AG04450 (cell line): ENCODE data around the gene STBD1. TPM values are rescaled to one million over a fixed set of nuclear protein-coding genes. Genes with fewer than 3 reads are reported as not detected.

Experiments
- CTCF ChIA-PET: fragments of 300-600, 350-600 bp; formaldehyde crosslinking; extraction: SDS; loops from one replicate; lab custom pipeline; 2022; ENCODE audit warnings: antibody characterized with exemption, inconsistent platforms; lab: Charles Lee
- POLR2A ChIA-PET: fragments of 350-600 bp; formaldehyde crosslinking; extraction: SDS; loops from one replicate; lab custom pipeline; 2021; ENCODE audit warnings: antibody characterized with exemption, inconsistent platforms; lab: Yijun Ruan, JAX
- DNase-seq: peaks from one replicate; pipeline ENCODE4 v3.0.0-alpha.2; 2011; ENCODE audit warnings: low read depth, low spot score
- H3K27ac ChIP-seq: one replicate; pipeline ENCODE4 v1.5.1; 2012; ENCODE audit warnings: low read depth, low read length, control low read depth
- H3K27me3 ChIP-seq: one replicate; pipeline ENCODE4 v1.6.0; 2012; ENCODE audit warnings: low read length; ENCODE audit not compliant: control insufficient read depth, insufficient read depth
- H3K4me3 ChIP-seq: 2 replicates; pipeline ENCODE4 v1.5.1; 2011; ENCODE audit warnings: mild to moderate bottlenecking, low read depth, low read length, control low read depth
- H3K9me3 ChIP-seq: 2 replicates; pipeline ENCODE4 v1.5.1; 2012; ENCODE audit warnings: low read length; ENCODE audit not compliant: control insufficient read depth, insufficient read depth
- CTCF ChIP-seq: IDR thresholded peaks from 2 replicates; pipeline ENCODE4 v1.5.1; 2011; ENCODE audit warnings: low read depth, low read length, control low read depth, inconsistent platforms
- polyA plus RNA-seq: library from polyadenylated mRNA; depleted of rRNA; stranded (reverse); fragments of >200 nt; gene quantifications from 2 replicates; pipeline ENCODE4 v1.2.3, GENCODE V29; 2011

STBD1 gene
- polyA plus RNA-seq, 1 experiment = 0.69 TPM

DNA sequence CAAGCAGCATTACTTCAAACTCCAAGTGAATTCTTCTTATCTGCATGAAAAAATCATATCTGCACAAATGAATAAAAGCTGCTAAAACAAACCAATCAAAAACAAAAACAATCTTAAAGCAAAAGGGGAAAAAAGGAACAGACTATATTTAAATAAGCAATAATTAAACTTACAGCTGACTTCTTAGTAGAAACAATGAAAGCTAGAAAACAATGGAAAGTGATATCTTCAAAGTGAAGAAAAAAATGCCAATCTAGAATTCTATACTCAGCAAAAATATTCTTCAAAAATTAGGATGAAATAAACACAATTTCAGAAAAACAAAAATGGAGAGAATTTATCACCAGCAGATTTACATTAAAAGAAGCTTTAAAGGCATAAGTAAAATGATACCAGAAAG, 20.0 kb downstream of the STBD1 start:
- H3K9me3 ChIP-seq = no peaks in the 10 kb centered on the region
- CTCF ChIA-PET = interaction anchor here (1.3 kb wide), 1 partner anchor 146 kb away, joined by 3 read pairs; no protein-coding TSS in a partner anchor
- POLR2A ChIA-PET = no interaction called here
- no peak for DNase-seq
- H3K4me3 ChIP-seq = no peak overlapping the region
- no peak for TF ChIP-seq CTCF
- no peak overlapping the region for H3K27ac ChIP-seq
- H3K27me3 ChIP-seq = no peaks in the 10 kb centered on the region

- H3K27ac ChIP-seq = no peak overlapping the region
- TF ChIP-seq CTCF = no peak
- no peak for DNase-seq
- ChIA-PET POLR2A (no interaction called here), CTCF (interaction anchor here (0.7 kb wide), 1 partner anchor 126 kb away, joined by 3 read pairs; no protein-coding TSS in a partner anchor)
- no peak overlapping the region for H3K4me3 ChIP-seq
- H3K9me3 ChIP-seq = no peaks in the 10 kb centered on the region
- peaks cover 5% of the 10 kb centered on the region for H3K27me3 ChIP-seq
Observed at GRCh38 chr4:76334885-76335284, 28.4 kb downstream of the STBD1 start.

- TF ChIP-seq CTCF = no peak
- ChIA-PET CTCF (no interaction called here), POLR2A (no interaction called here)
- no peaks in the 10 kb centered on the region for H3K9me3 ChIP-seq
- no peak overlapping the region for H3K4me3 ChIP-seq
- no peak overlapping the region for H3K27ac ChIP-seq
- peaks cover 5% of the 10 kb centered on the region for H3K27me3 ChIP-seq
- peak; percentile 10 for DNase-seq
Observed at GRCh38 chr4:76339364-76339763, 32.8 kb downstream of the STBD1 start.

GRCh38 chr4:76341063-76341462, 34.5 kb downstream of the STBD1 start:
- no peaks in the 10 kb centered on the region for H3K9me3 ChIP-seq
- peaks cover 5% of the 10 kb centered on the region for H3K27me3 ChIP-seq
- H3K27ac ChIP-seq = no peak overlapping the region
- H3K4me3 ChIP-seq = no peak overlapping the region
- DNase-seq = peak; percentile 8
- CTCF ChIA-PET = interaction anchor here (0.9 to 1.2 kb wide), 2 partner anchors 9 to 37 kb away, joined by 3 to 4 read pairs; no protein-coding TSS in a partner anchor
- POLR2A ChIA-PET = no interaction called here
- no peak for TF ChIP-seq CTCF

DNA sequence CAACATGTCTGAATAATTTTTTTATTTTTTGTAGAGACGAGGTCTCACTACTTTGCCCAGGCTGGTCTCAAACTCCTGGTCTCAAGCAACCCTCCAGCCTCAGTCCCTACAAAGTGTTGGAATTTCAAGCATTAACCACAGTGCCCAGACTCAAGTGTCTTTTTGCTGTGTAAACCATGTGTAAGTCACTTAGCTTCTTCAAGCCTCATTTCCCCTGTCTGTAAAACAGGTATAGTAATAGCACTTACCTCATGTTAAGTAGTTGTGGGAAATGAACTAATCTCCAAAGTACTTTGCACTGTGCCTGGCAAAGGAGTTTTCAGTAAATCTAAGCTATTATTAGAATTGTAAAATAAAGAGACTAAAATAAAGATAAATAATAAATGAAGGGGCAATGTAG, 35.7 kb downstream of the STBD1 start:
- POLR2A ChIA-PET = no interaction called here
- CTCF ChIA-PET = interaction anchor here (1.2 kb wide), 1 partner anchor 10 kb away, joined by 3 read pairs; no protein-coding TSS in a partner anchor
- Histone ChIP-seq H3K27me3 (peaks cover 5% of the 10 kb centered on the region), H3K4me3 (no peak overlapping the region), H3K27ac (no peak overlapping the region), H3K9me3 (no peaks in the 10 kb centered on the region)
- no peak for TF ChIP-seq CTCF
- DNase-seq = no peak
